GM18505 (cell line): ENCODE measurements around the gene PRR23E.

Experiments used
- ATAC-seq: cut with Tn5 transposase; IDR thresholded peaks from one replicate; pipeline ENCODE4 v1.9.1; 2021; ENCODE audit not compliant: unreplicated experiment
- POLR2A ChIP-seq: IDR thresholded peaks from 4 replicates; pipeline ENCODE4 v1.6.1; 2011; ENCODE audit warnings: borderline replicate concordance; ENCODE audit not compliant: insufficient read depth, insufficient read length; ENCODE audit errors: extremely low read depth

The PRR23E gene

GRCh38 chr3:127226946-127227842 lies 34.3 kb downstream of the PRR23E start:
- ATAC-seq = no peak
- no peak for TF ChIP-seq POLR2A

DNA sequence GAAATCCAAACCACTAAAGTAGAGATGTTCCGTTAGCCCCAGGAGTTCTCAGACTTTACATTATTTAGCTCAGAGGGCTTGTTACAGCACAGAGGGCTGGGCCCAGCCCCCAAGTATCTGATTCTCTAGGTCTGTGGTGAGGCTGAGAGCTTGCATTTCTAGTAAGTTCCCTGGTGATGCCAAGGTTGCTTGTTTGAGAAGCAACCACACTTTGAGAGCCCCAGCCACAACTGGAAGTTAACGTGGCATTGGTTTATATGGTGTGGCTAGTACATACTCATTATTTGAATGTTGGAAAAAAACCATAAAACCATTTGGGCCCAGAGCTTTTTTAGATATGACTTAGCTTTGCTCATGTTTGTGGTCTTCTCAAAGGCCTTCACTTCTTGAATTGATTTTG lies 35.9 kb downstream of the PRR23E start:
- ATAC-seq = no peak
- TF ChIP-seq POLR2A = no peak

- no peak for ATAC-seq
Observed at GRCh38 chr3:127233371-127233770, 40.4 kb downstream of the PRR23E start.

GRCh38 chr3:127234778-127235177 lies 41.8 kb downstream of the PRR23E start:
- TF ChIP-seq POLR2A = no peak
- ATAC-seq = no peak

More at GRCh38 chr3:127233371-127233770, 40.4 kb downstream of the PRR23E start:
- TF ChIP-seq POLR2A = no peak

- no peak for TF ChIP-seq POLR2A
- ATAC-seq = no peak
Observed at GRCh38 chr3:127235706-127236105, 42.8 kb downstream of the PRR23E start.

- TF ChIP-seq POLR2A = no peak
- no peak for ATAC-seq
Observed at GRCh38 chr3:127237835-127238234, 44.9 kb downstream of the PRR23E start.

DNA sequence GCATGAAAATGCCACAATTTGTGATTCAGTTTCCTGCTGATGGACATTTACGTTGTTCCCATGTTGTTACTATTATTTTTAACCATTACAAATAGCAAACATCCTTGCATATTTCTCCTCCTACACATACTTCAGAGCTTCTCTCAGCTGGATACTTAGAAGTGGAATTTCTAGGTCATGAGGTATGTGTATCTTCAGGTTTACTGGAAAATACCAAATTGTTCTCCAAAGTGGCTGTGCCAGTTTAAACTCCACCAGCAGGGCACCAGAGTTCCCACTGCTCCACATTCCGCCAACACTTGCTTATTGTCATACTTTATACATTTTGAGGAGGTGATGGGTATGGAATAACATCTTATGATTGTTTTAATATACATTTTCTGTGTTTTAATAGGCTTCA lies 45.7 kb downstream of the PRR23E start:
- TF ChIP-seq POLR2A = no peak
- ATAC-seq = no peak

GRCh38 chr3:127247292-127247691 lies 54.4 kb downstream of the PRR23E start:
- TF ChIP-seq POLR2A = no peak
- ATAC-seq = no peak
